H1 (cell line): ENCODE results near the gene NEK4.

Experiments used
- ATF3 ChIP-seq: IDR thresholded peaks from 2 replicates; pipeline ENCODE4 v1.6.1; 2011; ENCODE audit warnings: low read depth, mild to moderate bottlenecking, low read length; ENCODE audit not compliant: insufficient read depth
- BCL11A ChIP-seq, 2 experiments: IDR thresholded peaks; one replicate each; pipeline ENCODE4 v1.6.1; 2011; ENCODE audit warnings: low read depth in 2 of 2, low read length in 2 of 2, mild to moderate bottlenecking in 2 of 2
- CTCF ChIP-seq, 3 experiments: IDR thresholded peaks; 1 replicate in 2 of 3; 2 replicates in 1 of 3; pipeline versions ENCODE4 v1.5.1 to v1.6.1; 2011; ENCODE audit warnings: low read length in 3 of 3, mild to moderate bottlenecking in 3 of 3, inconsistent platforms in 2 of 3, low read depth in 1 of 3, moderate library complexity in 1 of 3; ENCODE audit not compliant: insufficient read depth in 1 of 3; ENCODE audit errors: control extremely low read depth in 1 of 3
- JUN ChIP-seq: IDR thresholded peaks from 2 replicates; pipeline ENCODE4 v1.6.1; 2011; ENCODE audit warnings: low read depth, mild to moderate bottlenecking, improper control_type of control experiment, low read length
- KDM5A ChIP-seq: fragments of 200-600 bp; IDR thresholded peaks from 2 replicates; pipeline ENCODE4 v1.7.1; 2012; ENCODE audit warnings: mild to moderate bottlenecking, low read length, inconsistent platforms, mixed read lengths
- POLR2AphosphoS5 ChIP-seq: IDR thresholded peaks from 2 replicates; pipeline ENCODE4 v1.6.1; 2011; ENCODE audit warnings: low read depth, low read length
- USF2 ChIP-seq: IDR thresholded peaks from 2 replicates; pipeline ENCODE4 v1.6.1; 2011; ENCODE audit warnings: low read length, improper control_type of control experiment

GRCh38 chr3:52781741-52782140 lies 11.0 kb upstream of the NEK4 start:
- TF ChIP-seq JUN (no peak), CTCF (IDR thresholded peaks at IDR 0.05; ENCODE audit: control extremely low read depth in 1 of 3, insufficient read depth in 1 of 3, low read depth in 1 of 3, low read length in 3 of 3) (no peak), USF2 (no peak), BCL11A (IDR thresholded peaks at IDR 0.05; ENCODE audit: low read depth in 2 of 2, low read length in 2 of 2) (no peak), ATF3 (no peak), POLR2AphosphoS5 (no peak), KDM5A (no peak)
